Stimulated activated CD4-positive, alpha-beta T cell treated with anti-CD3 and anti-CD28 coated beads, Interleukin-4, amount 100 ng/mL, for 1 hour (primary cell): ENCODE results near the gene CAMTA1.

Source experiments
- DNase-seq: peaks from one replicate; pipeline ENCODE4 v3.0.0-alpha.2; 2020

The CAMTA1 gene

DNA sequence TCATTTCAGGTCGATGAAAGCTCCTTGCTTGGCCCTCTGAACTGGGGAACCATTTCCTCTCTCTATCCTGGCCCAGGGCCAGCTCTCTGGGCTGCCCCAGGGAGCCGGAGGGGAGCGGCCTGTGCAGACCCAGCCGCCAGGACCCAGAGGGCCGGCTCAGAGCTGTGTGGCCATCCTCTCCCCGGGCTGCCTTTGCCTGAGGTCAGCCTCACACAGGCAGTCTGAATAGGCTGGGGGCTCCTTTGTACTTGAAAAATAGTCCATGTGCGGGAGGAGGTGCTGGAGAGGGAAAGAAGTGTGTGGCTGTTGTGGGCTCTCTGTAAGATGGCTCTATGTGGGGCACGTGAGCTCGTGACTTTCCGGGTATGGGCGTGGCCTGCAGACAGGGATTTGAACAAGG is 710.7 kb downstream of the CAMTA1 start:
- DNase-seq: no peak

DNA sequence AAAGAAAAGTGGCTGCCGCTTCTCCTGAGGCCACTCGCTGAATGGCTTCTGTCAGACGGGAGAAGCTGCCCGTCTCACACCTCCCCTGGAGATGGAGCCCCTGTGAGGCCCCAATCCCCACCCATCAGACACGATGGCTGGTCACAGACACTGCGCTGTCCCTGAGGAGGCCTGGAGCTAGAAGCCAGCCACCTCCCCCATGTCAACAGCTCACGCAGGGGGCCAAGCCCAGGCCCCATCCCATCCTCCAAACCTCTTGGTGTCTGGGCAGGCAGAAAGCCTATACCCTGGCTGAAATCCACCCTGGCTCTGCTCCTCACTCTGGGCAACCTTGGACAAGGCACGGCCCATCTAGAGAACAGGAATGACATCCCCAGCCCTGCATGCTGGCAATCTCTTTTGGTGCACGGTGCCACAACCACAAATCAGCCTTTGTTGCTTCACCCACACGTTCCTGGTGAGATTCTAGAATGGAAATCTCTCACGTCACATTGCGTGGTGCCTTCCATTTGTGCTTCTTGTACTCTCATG is 711.9 kb downstream of the CAMTA1 start:
- DNase-seq: no peak

DNA sequence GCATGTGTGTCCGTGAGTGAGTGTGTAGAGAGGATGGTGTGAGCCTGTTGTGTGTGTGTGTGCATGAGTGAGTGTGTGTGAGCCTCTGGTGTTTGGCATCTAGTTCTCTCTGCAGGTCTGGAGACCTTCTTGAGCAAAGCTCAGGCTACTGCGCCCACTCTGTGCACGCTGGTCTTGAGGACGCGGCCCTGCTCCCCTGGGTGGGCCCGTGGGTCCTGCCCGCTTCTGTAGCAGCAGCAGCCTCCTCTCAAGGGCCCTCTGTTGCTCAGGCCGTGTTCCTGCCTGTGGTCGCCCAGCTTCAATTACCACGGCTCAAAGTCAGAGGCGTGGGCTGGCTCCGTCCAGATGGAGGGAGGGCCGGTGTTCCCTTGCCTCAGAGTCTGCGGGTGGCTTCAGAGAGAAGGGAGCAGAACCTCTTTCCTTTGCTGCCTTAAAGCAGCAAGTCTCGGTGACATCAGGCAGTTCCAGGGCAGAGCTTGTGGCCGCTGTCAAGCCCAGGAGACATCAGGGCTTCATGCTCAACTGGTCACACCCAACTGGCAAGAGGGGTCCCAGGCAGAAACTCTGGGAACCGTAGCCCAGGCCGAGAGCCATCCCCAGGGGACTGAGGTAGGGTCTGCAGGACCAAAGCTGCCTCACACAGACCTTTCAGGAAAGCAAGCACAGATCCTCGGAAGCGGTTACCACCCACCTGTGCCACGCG is 715.3 kb downstream of the CAMTA1 start:
- no peak for DNase-seq

DNA sequence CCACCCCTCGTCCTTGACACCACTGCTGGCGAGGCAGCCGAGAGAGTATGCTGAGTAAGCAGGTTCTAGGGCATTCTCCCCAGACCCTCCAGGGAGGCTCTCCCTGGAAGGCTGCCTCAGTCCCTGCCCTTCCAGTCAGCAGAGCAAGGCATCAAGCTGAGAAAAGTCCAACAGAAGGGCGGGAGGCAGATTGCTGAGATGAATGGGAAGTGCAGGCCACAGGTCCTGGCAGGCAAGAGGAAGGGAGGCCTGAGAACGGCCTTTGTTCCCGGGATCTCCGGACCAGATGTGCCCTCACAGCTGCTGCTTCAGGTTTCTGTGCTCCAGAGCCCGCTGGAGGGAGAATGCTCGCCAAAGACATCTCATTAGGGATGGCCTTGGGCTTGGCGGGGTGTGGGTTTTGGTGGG is 715.8 kb downstream of the CAMTA1 start:
- DNase-seq: no peak

DNA sequence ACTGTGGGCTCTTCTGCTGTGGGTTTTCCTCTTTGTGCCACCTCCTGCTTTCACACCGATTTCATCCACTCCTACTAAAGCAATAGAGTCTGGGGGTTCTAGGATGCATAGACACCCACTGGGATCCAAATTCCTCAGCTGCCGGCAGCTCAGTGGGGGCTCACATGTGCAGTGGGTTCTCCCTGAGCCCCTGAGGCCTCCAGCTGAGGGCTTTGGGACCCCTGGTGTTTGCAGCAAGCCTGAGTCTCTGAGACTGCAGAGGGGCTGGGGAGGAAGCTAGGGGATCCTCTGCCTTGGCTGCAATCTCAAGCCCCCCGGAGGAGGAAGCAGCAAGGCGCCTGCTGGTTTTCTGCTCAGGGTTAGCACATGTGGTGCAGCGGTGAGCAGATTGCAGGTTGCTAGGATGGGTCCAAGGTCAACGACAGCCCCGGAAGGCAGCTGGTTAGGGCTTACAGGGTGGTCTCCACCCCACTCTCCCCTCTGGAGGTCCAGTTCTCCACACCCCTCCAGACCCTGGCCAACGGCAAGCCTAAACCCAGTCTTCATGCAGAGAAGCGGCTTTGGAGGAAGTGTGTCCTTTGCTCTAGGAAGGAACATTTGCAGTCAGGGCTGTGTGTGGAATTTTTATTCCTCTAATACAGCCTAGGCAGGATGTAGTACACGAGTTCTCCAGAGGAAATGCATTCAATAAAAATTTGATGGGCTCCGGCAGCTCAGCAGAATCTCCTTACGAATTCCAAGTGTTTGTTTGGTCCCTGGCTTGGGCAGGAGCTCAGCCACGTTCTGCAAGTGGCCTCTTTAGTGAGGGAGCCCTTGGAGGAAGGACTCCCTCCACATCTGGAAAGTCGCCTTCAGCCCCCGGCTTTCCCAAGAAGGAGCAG is 716.7 kb downstream of the CAMTA1 start:
- no peak for DNase-seq

DNA sequence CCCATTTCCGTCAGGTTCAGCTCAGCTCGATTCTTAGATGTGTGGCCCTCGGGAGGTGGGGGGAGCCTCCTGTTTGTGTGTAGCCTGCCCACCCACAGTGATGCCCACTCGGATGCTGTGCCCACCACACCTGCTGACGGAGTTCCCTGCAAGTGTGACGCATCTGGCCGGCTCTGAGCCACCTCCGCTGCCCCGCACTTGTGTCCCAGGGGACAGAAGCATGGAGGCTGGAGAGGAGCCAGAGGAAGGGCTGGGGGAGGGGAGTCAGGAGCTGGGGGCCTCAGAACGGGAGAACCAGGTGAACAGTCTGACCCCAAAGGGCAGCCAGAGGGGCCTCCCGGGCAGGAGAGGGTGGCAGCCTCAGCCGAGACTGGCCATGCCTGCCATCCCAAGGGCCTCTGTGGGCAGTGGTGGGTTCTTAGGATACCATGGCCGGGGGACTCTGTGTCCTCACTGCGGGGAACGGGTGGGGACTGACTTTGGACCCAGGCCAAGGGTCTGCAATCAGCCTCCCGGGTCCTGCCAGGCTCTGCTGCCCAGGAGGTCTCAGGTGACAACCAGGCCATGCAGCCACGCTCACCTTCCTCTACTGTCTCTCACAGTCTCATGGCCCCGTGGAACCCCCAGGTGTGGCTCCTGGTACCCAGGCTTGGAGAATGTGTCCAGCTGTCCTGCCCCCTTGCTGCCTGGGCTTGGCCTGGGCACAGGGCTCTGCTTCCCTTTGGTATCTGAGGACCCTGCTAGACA is 718.6 kb downstream of the CAMTA1 start:
- DNase-seq: no peak

DNA sequence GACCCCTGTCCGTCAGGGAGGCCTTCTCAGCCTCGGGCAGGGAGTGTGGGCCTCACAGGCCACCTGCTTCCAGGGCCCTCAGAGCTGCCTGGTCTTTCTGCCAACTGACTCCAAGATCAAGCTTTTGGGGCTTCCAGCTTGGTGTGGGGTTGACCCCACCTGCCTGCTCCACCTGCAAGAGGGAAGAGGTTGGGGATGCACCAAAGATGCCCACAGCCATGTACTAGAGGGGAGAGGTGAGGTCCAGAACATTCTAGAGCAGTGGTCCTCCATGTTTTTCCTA is 719.1 kb downstream of the CAMTA1 start:
- DNase-seq: no peak

DNA sequence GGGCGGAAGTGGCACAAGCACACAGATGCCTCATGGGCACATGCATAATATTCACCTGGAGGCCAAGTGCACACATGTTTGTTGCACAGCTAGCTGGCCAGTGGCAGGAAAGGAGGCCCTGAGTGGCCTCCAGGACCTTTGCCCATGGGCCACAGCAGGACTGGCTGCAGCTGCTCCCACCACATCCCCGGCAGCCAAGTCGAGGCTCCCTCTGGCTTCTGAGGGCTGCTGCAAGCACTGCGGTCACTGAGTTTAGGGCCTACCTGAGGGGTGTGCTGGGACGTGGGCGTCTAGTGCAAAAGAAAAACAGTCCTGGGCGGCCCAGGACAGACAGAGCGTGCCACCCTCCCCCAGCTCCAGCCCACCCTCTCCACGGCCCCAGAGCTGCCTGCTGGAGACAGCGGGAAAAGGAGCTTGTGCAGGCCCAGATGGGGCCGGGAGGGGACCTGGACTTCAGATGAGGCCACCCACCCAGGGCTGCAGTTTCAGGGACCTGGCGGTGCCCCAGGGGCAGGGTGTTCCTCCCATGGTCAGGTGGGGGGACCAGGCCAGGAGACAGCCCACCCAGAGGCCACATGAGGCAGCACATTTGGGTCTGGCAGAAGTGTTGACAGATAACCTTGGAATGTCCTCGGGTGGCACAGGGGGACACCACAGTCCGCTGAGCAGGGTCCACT is 720.0 kb downstream of the CAMTA1 start:
- no peak for DNase-seq

DNA sequence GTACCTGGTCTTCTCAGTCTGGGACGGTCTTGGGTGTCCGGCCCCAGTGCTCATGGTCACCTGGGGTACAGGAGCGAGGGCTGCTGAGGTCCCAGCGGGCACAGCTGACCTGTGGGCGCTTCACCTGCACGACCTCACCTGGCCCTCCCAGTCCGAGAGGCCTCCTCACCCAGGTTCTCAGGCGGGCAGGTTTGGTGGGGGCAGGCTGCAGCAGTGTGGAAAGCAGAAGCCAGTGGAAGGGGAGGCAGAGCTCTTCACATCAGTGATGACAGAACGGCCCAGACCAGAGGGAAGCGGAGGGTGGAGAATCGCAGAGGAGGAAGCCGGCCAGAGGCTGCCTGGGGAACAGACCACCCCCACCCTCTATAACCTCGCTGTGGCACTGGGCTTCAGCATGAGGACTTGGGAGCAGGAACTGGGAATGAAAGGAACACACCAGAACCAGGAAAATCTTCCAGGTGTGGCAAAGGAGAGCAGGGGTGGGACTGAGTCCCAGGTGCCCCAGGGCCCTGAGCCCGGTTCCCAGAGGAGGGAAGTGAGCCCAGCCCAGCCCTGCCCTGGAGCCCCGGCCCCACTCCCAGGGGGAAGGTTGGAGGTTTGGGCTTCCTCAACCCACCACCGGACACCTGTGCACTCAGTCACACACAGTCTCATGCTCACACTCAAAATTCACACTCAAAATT is 720.7 kb downstream of the CAMTA1 start:
- DNase-seq: no peak

DNA sequence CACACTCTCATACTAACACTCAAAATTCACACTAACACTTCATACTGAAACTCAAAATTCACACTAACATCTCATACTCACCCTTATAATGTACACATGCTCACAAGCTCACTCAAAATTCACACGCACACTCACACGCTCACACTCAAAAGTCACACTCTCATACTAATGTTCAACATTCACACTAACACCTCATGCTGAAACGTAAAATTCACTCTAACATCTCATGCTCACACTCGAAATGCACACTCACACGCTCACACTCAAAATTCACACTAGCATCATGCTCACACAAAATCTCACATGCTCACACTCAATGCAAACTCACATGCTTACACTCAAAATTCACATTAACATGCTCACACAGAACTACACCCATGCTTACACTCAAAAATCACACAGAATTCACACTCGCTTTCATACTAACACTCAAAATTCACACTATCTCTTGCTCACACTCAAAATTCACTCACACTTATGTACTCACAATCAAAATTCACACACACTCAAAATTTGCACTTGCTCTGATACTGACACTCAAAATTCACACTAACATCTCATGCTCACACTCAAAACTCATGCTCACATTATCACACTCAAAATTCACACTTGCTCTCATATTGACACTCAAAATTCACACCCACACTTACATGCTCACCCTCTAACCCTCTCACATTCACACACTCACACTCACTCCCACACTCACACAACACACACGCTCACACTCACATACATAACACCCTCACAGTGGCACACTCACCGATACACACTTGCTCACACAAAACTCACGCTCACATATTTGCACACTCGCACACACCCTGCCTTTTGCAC is 721.4 kb downstream of the CAMTA1 start:
- DNase-seq: no peak

DNA sequence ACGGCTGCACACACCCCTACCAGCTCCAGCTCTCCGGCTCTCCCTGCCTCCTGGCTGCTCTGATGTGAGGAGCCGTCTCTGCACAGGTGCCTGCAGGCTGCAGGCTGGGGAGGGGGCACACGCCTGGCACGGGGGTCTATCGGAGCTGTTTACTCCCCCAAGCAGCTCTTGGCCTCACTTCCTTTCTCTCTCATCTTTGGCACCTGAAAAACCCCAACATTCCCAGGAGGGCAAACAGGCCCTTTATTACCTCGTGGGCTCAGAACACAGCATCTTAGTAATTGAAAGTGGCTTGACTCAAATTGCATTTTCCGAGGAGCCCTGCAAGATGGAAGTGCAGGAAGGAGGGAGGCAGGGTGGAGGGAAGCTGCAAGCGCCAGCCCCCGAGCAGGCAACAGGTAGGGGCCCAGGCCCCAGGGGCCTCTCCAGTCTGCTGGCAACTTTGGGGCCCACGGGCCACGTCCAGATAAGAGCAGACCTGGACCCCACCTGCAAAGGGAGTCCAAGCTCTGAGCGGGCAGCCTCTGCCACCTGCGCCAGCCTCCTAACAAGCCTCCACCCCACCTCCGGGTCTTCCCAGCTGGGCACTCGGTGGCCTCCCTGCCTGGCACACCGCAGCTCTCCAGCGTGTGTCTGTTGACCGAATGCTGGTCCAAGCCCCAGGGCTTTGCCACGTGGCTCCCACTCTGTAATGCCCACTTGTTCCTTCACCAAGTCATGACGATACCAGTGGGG is 722.2 kb downstream of the CAMTA1 start:
- DNase-seq: no peak

DNA sequence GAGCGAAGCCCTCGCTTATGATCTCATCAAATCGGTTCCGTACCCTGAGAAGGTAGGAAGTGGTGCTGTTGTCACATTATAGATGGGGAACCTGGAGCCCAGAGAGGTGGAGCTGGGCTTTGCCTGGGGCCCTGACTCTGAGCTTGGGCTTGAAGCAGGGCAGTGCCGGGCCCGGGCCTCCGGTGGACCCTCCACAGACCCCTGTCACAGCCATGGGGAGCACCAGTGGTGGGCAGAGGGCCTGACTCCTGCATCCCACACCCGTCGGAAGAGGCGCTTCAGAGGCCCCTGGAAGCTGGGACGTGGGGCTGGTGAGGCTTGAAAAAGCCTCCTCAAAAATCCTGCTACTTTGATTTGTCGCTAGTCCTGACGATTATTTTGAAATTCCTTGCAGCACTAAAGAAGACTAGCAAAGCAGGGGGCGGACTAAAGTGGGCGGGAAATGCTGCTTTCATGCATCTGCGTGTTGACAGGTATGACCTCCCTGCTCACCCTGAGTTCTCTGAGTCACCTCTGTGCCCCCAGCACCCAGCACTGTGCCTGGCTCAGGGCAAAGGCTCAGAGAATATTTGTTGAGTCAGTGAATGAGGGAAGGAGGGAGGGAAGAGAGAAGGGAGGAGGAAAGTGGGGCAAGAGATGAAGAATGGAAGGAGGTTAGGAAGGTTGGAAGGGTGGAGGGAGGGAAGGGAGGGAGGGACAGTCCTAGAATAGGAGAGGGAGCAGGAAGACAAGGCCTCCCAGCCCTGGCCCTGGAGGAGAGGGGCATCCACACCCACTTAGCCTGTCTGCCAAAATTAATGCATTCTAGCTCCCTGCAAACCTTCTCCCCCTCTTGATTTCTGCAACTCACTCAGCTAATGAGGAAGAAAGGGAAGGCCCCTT is 723.0 kb downstream of the CAMTA1 start:
- DNase-seq: no peak

DNA sequence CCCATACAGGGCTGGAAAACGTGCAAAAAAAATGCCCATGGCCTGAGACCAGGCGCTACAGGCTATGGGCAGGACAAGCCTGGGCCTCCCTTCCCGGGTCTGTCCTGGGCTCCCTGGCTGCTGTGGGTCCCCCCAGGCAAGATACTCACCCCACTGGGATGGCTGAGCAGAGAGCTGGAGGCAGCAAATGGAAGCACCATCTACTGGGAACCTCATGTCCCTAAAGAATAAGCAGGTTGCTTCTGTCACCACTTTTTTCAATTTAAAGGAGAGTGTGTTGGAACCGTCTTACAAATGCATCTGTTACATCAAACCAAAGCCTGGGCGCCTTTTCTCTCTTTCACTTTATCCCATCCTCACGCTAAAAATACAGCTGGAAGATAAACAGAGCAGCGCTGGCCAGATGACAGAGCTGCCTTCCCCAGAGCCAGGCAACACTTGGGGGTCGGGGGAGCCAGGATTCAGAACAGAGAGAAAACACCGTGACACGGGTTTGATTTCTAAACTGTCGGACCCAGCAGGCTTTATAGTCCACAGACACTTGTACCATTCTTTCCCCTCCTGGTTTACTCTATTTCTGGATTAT is 723.8 kb downstream of the CAMTA1 start:
- DNase-seq: no peak

DNA sequence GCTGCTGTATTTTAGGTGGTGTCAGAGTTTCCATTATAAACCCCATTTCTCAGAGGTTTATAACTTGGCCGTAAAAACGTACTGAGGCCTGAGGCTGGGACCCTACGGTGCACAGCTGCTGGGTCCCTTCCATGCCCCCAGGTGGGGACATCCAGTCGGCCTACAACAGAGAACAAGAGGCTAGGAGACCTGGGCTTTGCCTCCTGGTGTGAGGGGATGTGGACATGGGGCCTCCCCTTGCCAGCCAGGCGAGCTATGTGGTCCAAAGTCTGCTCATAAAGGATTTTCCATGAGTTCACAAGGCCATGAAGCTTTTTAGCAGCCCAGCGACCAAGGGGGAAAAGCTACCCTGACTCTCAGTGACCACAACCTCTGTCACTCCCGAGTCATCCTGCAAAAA is 724.3 kb downstream of the CAMTA1 start:
- DNase-seq: no peak

DNA sequence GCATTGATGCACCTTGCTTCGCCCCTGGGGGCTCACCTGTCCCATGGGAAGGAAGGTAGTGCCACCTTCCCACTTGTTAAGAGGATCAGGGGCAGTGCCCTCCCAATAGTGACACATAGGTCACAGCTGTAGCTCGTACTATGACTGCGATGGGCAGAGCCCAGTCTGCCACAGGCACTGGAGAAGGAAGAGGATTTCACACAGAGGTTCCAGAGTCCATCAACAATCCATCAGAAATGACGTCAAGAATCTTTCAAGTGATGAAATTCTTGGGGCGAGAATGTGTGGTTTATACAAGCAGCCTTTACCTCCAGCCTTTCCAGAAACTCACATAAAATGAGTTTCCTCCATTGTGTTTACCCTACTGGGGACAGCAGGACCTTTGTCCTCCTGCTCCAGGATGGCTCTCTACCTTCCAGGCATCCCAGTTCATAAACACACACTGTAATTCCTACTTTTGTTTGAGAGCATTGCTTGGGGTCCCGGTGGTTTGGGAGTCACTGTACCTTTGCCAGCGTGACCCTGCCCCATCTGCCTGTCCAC is 725.2 kb downstream of the CAMTA1 start:
- DNase-seq: no peak

DNA sequence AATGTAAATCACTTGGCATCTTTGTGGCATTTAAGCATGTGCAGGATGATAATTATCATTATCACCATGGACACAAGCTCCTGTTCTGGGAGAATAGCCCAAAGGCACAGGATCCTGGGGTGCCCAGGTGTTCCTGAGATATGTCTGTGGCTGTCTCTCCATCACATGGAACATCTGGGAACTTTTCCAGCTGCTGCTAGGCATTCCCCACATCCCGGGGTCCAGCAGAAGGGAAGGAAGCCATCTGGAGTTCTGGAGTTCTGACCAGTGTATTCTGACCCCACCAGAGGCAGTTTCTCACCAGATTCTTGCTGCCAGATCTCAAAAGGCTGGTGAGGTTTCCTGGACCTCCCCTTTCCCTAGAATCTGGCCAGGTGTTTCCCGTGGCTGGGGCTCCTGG is 726.1 kb downstream of the CAMTA1 start:
- DNase-seq: no peak

DNA sequence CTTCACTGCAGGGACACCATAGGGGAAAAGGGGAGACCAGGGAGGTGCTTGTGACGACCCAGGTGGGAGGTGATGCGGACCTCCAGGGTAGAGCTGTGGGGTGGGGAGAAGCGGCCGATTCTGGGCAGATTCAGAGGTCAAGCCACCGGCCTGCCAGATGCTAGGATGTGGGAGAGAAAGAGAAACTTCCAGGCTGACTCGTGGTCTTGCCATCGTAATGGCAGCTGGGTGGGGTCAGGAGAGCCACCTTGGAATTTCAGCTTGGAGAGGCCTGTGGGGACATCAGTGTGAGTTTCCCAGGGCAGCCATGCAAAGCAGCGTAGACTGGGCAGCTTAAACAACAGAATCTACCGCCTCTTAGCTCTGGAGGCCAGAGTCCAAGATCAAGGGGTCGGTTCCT is 727.8 kb downstream of the CAMTA1 start:
- no peak for DNase-seq

DNA sequence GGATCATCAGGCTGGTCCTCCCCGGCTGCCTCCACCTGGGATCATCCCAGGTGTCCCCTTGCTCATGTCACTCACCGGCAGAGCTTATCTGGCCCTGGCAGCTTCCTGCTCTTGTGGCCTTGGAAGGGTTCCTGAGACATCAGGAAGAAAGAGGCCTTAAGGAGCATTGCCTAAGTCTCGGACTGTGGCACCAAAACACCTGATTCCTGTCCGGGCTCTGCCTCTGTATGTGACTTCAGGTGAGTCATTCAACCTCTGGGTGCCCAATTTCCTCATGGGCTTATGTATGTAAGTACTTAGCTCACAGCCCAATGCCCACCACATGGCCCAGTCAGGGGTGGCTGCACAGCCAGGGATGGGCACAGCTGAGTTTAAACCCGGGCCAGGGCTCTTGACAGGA is 729.9 kb downstream of the CAMTA1 start:
- DNase-seq: no peak

DNA sequence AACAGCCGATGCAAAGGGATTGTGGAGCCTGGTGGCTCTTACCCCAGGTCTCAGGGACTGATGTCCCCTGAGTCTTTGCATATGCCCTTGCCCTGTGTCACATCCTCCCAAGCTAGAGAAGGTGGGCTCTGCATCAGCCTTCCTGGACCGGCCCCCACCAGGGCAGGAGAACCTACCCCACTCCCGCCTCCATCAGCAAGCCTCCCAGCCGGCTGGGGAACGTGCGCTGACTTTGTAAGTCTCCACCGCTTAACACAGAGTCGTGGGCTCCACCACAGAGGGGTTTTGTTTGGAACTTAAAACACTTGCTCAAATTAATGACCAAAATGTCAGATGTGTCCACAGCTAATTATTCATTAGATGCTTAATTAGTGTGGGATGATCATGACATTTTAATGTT is 730.6 kb downstream of the CAMTA1 start:
- no peak for DNase-seq
